Fibroblast of lung (primary cell): ENCODE data around the gene MAP3K9.

Source experiments
- CTCF ChIP-seq, 2 donors: IDR thresholded peaks in 1 of 2; conservative IDR thresholded peaks in 1 of 2; 1 replicate in 1 of 2; 2 replicates in 1 of 2; pipeline ENCODE4 v1.5.1; 2011 to 2012; ENCODE audit warnings: low read length in 2 of 2, control low read depth in 1 of 2, inconsistent platforms in 1 of 2, low read depth in 1 of 2, mild to moderate bottlenecking in 1 of 2
- EZH2 ChIP-seq: IDR thresholded peaks from 2 replicates; pipeline ENCODE4 v1.5.1; 2012; ENCODE audit warnings: low read length, control low read depth, mild to moderate bottlenecking; ENCODE audit errors: missing control alignments

DNA sequence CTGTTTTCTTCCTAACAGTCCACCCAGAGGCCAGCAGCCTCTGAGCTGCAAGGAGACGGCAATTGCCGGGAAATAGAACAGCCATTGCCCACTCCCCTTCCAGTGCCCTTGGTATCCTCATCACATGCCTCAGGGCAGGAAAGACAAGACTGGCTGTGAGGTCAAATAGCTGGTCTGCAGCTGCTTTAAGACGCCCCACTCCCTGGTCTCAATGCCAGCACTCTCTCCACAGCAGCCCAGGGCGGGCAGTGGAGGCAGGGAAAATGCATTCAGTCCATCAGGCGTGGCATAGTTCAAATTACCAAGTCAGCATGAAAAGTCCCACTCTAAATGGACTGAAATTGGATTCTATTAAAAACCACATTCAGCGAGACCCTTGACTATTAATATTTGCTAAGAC lies 132.0 kb downstream of the MAP3K9 start:
- TF ChIP-seq EZH2, result no peak
- no peak for TF ChIP-seq CTCF (conservative IDR thresholded peaks at IDR 0.05 in 1 of 2, IDR thresholded peaks at IDR 0.05 in 1 of 2; ENCODE audit: low read depth in 1 of 2, low read length in 2 of 2)
